Anterior cingulate cortex (tissue), 58 donors: ENCODE data around the gene PRIMA1.

Experiments used
- DNase-seq, 58 donors: peaks; one replicate each; lab custom pipeline; 2025; lab: John Stamatoyannopoulos, UW

The PRIMA1 gene

DNA sequence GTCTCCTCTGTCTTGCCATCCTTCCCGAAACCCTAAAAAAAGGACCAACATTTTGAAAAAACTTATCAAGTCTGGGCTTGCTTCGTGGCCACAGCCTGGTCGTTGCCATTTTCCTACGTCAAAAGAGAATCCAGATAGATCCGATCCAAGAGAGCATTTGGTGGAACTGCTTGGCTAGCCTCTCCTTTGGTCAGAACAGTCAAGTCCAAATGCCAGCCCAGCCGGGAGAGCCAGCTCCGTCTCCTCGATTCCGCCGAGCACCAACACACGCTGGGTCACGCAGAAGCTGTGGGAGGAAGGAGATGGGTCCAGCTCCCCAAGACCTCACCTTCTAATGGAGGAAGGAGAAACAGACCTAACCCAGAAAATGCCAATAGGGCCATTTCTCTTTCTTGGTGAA is 9.3 kb upstream of the PRIMA1 start:
- no peak for DNase-seq

GRCh38 chr14:93797071-93797470 is 8.8 kb upstream of the PRIMA1 start:
- DNase-seq, result no peak

GRCh38 chr14:93794756-93795155 is 6.5 kb upstream of the PRIMA1 start:
- no peak for DNase-seq

DNA sequence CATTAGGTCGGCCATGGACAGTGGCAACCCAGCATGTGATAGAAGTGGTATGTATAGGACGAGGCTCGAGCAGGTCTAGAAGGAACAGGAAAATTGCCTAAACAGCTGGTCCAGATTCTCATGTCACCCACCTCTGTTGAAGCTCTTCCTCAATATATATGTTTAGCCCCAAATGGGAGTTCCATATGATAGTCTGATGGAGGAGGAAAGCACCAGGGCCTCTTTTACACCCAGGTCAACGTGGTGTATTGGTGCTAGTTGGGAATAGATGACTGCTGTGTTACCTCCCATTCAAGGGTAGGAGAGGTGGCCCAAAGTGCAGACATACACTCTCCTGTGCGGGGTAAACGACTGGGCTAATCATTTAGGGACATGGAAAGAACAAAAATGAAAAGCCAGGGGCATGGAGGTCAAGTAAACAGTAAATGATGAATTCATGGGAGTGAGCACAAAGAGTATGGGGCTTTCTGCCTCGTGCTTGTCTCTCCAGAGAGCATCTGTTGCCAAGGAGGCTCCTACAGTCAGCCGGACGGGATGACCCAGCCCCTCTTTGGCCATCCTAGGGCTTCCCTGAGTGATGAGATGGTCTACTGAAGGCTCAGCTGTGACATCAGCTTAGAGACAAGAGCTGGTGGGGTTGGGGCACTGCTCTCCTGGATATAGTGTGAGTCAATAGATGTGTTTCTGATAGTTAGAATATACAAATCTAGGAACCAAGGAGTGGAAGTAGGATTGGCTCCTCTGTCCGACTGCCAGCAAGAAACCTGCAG is 5.5 kb upstream of the PRIMA1 start:
- no peak for DNase-seq

GRCh38 chr14:93792391-93792790 is 4.1 kb upstream of the PRIMA1 start:
- no peak for DNase-seq

DNA sequence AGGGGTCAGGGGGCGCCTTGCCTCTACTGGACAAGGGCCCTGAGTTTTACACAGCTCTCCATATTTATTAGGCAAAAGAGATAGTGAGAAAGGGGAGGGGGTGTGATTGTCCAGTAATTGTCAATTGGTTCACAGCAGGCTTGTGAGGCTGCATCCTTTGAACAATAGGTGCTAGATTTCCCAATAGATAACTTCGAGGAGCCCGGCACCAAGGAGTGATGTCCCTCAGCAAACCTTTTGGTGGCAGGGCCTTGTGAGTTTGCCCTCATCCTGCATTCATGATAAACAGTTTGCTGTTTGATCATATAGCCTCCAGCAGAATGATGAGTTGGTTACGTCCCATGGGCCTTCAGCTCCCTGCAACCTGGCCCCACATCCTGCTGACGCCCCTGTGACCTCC is 2.7 kb upstream of the PRIMA1 start:
- DNase-seq, result no peak

- DNase-seq, result no peak
Measured at GRCh38 chr14:93789228-93790130, 1.2 kb upstream of the PRIMA1 start.

GRCh38 chr14:93788543-93789227 is 400 bp upstream of the PRIMA1 start:
- DNase-seq, result peak in 49 of 58 donors; percentile 10 to 87 (median 59)

DNA sequence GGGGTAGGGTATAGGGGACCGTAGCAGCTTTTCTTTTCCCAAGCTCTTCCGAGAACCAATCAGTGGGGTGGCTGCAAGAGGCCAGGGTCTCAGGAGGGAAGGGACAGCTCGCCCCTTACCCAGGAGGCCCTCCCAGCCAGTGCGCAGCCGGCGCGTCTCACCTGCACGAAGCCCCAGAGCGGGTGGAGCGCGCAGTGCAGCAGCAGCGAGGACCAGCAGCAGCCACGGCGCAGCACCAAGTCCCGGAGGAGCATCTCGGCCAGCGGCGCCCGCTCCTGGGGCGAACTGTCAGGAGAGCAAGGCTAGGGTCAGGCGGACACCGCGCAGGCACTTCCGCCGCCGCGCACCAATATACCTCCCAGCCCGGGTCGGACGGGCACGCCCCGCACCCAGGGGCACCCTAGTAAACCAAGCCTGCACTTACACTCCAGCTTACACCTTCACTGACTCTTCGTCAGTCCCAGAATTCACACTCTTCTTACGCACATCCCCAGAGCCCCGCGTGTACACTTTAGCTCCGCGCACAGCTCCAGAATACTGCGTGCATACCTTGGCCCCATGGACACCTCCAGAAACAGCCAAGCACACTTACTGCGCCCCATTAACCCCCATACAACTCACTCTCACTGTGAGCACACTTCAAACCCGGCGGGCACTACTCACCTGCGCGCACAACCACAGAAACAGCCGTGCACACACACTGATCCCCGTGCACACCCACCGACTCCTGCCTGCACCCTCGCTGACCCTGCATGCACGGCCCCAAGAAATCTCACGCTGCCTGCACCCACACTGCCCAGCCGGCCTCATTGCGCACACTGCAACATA is 606 bp downstream of the PRIMA1 start:
- peak in 4 of 58 donors; percentile 5 to 32 (median 22) for DNase-seq

- no peak for DNase-seq
Measured at GRCh38 chr14:93785423-93785822, 2.9 kb downstream of the PRIMA1 start.

GRCh38 chr14:93784878-93785277 is 3.4 kb downstream of the PRIMA1 start:
- DNase-seq, result no peak

GRCh38 chr14:93780813-93781400 is 7.4 kb downstream of the PRIMA1 start:
- DNase-seq, result no peak

- peak in 2 of 58 donors; percentile 10 to 18 for DNase-seq
Measured at GRCh38 chr14:93778856-93779629, 9.2 kb downstream of the PRIMA1 start.

DNA sequence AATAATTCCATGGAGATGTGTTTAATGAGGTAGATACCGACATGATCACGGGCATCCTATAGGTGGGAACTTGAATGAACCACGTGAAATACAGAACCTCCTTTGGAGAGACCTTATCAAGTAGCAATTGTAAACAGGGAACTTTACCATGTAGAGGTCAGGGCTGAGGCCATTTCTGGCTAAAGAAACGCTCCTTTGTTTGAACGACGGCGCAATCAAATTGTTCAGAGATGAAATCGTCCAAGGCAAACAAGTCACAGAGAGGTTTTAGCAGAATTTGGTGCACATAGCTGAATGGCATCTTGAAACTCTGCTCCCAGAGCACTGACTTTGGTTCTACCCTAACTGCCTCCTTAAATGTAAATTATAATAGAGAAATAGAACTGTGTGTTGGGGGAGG is 9.8 kb downstream of the PRIMA1 start:
- peak in 1 of 58 donors; percentile 17 for DNase-seq

- DNase-seq, result no peak
Measured at GRCh38 chr14:93775744-93776143, 12.5 kb downstream of the PRIMA1 start.

- DNase-seq, result no peak
Measured at GRCh38 chr14:93775158-93775557, 13.1 kb downstream of the PRIMA1 start.

DNA sequence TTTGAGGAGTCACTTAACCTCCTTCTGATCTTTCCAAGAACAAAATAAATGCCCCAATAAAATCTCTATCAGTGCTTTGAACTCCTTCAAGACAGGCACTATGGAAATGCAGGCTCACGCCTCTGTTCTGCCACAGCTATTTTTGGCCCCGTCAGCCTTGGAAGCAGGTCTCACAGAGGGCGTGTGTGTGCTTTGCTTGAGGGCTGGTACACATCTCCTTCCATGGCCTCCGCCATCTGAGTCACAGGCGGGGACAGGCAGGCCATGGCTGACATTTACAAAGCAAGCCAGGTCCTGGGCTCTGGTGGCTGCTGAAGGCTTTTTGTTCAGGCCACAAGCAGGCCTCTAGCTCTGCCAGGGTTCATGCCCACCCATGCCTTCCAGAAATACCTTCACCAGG is 16.0 kb downstream of the PRIMA1 start:
- DNase-seq, result peak in 1 of 58 donors; percentile 32

DNA sequence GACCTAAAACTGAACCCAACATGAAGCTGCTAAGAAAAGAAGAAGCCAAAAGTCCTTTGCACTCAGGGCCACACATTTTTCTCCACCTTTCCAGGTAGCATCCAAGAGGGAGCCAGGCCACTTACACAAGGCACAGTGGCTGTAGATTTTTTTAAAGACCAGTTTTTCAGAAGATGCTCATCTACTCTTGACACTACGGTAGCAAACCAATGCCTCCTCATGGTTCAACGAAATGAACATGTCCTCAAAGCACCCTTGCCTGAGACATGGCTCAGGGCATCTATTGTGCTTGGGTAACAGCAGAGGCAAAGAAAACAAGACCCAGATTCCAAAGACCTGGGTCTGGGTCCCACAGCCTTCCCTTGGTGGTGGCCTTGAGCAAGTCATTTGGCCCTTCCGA is 22.3 kb downstream of the PRIMA1 start:
- DNase-seq, result no peak

DNA sequence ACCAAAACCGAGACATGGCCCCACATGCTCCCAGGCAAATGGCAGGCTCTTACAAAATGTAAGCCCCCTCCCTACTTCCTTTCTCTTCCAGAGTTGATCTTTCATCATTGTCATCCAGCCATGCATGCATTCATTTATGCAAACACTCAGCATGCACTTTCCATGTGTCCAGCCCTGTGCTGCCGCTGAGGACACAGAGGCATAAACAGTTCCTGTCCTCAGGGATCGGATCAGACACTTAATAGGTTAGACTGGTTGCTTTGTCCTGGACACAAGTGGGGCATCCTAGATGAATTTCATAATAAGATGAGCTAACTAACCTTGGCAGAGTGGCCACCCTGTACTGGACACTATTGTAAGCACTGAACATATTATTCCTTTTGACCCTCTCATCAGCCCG is 23.1 kb downstream of the PRIMA1 start:
- DNase-seq, result no peak
